Central memory CD8-positive, alpha-beta T cell (primary cell): ENCODE measurements around the gene TLR6.
"Not testable (repeated sequence)": the region's sequence is repeated elsewhere in the genome, so short reads cannot be mapped to it uniquely, and the experiment has no call there.

Source experiments
- ATAC-seq: fragments of 150-1000 bp; cut with Tn5 transposase; replicated peaks from 2 replicates; pipeline ENCODE4 v1.10.0; 2022; ENCODE audit warnings: mild to moderate bottlenecking, moderate FRiP score, moderate number of reproducible peaks; ENCODE audit not compliant: poor library complexity, severe bottlenecking; ENCODE audit errors: extremely low read depth
- DNase-seq, 2 donors: peaks; one replicate each; pipeline ENCODE4 v3.0.0; 2021; ENCODE audit warnings: low spot score in 2 of 2
- H3K27ac Mint-ChIP-seq: one replicate; pipeline ENCODE4 v1.8.0; 2022; ENCODE audit warnings: low read depth, mild to moderate bottlenecking, moderate library complexity, mixed read lengths
- H3K27me3 Mint-ChIP-seq: one replicate; pipeline ENCODE4 v1.8.0; 2022; ENCODE audit warnings: mixed read lengths
- H3K36me3 Mint-ChIP-seq: one replicate; pipeline ENCODE4 v1.8.0; 2022; ENCODE audit warnings: mild to moderate bottlenecking, moderate library complexity, mixed read lengths; ENCODE audit not compliant: insufficient read depth
- H3K4me1 Mint-ChIP-seq: one replicate; pipeline ENCODE4 v1.8.0; 2022; ENCODE audit warnings: mixed read lengths
- H3K4me3 Mint-ChIP-seq: one replicate; pipeline ENCODE4 v1.8.0; 2022; ENCODE audit warnings: mild to moderate bottlenecking, moderate library complexity, mixed read lengths
- H3K9me3 Mint-ChIP-seq: one replicate; pipeline ENCODE4 v1.8.0; 2022; ENCODE audit warnings: mixed read lengths

The TLR6 gene

GRCh38 chr4:38807462-38807861 lies 49.2 kb downstream of the TLR6 start:
- not testable (repeated sequence) for H3K27me3 Mint-ChIP-seq, H3K4me3 Mint-ChIP-seq, H3K9me3 Mint-ChIP-seq, H3K27ac Mint-ChIP-seq, DNase-seq, ATAC-seq, H3K36me3 Mint-ChIP-seq
- H3K4me1 Mint-ChIP-seq: peaks cover 33% of the 10 kb centered on the region

- DNase-seq, H3K9me3 Mint-ChIP-seq, H3K27me3 Mint-ChIP-seq, H3K36me3 Mint-ChIP-seq, ATAC-seq: not testable (repeated sequence)
- Mint-ChIP-seq H3K4me1 (peaks cover 37% of the 10 kb centered on the region), H3K4me3 (peak overlapping the region; percentile 87), H3K27ac (peak overlapping the region; percentile 85)
Observed at GRCh38 chr4:38806251-38806650, 50.4 kb downstream of the TLR6 start.

GRCh38 chr4:38805530-38806145 lies 51.0 kb downstream of the TLR6 start:
- Mint-ChIP-seq H3K36me3 (peaks cover 9% of the 10 kb centered on the region), H3K4me1 (peaks cover 37% of the 10 kb centered on the region), H3K27ac (peak overlapping the region; percentile 85), H3K9me3 (peaks cover 8% of the 10 kb centered on the region), H3K4me3 (peak overlapping the region; percentile 87), H3K27me3 (no peaks in the 10 kb centered on the region)
- ATAC-seq (peak; percentile 40), DNase-seq (no peak)

- Mint-ChIP-seq H3K4me3 (peak within 1 kb of the TSS; percentile 87), H3K27ac (peak within 1 kb of the TSS; percentile 85), H3K9me3 (peaks cover 13% of the 10 kb centered on the region), H3K36me3 (peaks cover 14% of the 10 kb centered on the region), H3K27me3 (no peaks in the 10 kb centered on the region), H3K4me1 (peaks cover 37% of the 10 kb centered on the region)
- DNase-seq (no peak), ATAC-seq (peak; percentile 69)
Observed at GRCh38 chr4:38804654-38805295, 51.8 kb downstream of the TLR6 start, which contains the start of gene TLR1. Gene TLR1, minus strand, starts transcription at chr4:38804791. Its CDS starts 5,960 bp downstream, at chr4:38798831.

GRCh38 chr4:38803833-38804653 lies 52.6 kb downstream of the TLR6 start:
- H3K27ac Mint-ChIP-seq: peak overlapping the region; percentile 85
- peaks cover 18% of the 10 kb centered on the region for H3K9me3 Mint-ChIP-seq
- H3K4me3 Mint-ChIP-seq: peak overlapping the region; percentile 87
- ATAC-seq: peak; percentile 24
- H3K27me3 Mint-ChIP-seq: no peaks in the 10 kb centered on the region
- H3K4me1 Mint-ChIP-seq: peaks cover 37% of the 10 kb centered on the region
- peaks cover 20% of the 10 kb centered on the region for H3K36me3 Mint-ChIP-seq
- DNase-seq: no peak

GRCh38 chr4:38802561-38803355 lies 53.9 kb downstream of the TLR6 start:
- Mint-ChIP-seq H3K36me3 (peaks cover 23% of the 10 kb centered on the region), H3K27ac (no peak overlapping the region), H3K4me1 (peaks cover 37% of the 10 kb centered on the region), H3K27me3 (no peaks in the 10 kb centered on the region), H3K4me3 (no peak overlapping the region), H3K9me3 (peaks cover 20% of the 10 kb centered on the region)
- no peak for ATAC-seq
- no peak for DNase-seq

- no peak overlapping the region for H3K4me3 Mint-ChIP-seq
- peaks cover 37% of the 10 kb centered on the region for H3K4me1 Mint-ChIP-seq
- no peak for DNase-seq
- H3K36me3 Mint-ChIP-seq: peaks cover 23% of the 10 kb centered on the region
- no peak for ATAC-seq
- peaks cover 20% of the 10 kb centered on the region for H3K9me3 Mint-ChIP-seq
- H3K27ac Mint-ChIP-seq: no peak overlapping the region
- H3K27me3 Mint-ChIP-seq: no peaks in the 10 kb centered on the region
Observed at GRCh38 chr4:38800961-38801450, 55.6 kb downstream of the TLR6 start.

- no peak overlapping the region for H3K4me3 Mint-ChIP-seq
- peaks cover 31% of the 10 kb centered on the region for H3K4me1 Mint-ChIP-seq
- no peak for ATAC-seq
- peaks cover 23% of the 10 kb centered on the region for H3K36me3 Mint-ChIP-seq
- no peak overlapping the region for H3K27ac Mint-ChIP-seq
- DNase-seq: no peak
- H3K9me3 Mint-ChIP-seq: peaks cover 20% of the 10 kb centered on the region
- no peaks in the 10 kb centered on the region for H3K27me3 Mint-ChIP-seq
Observed at GRCh38 chr4:38800366-38800765, 56.3 kb downstream of the TLR6 start.

GRCh38 chr4:38795087-38795486 lies 61.5 kb downstream of the TLR6 start:
- Mint-ChIP-seq H3K27me3 (no peaks in the 10 kb centered on the region), H3K4me3 (no peak overlapping the region), H3K27ac (no peak overlapping the region), H3K9me3 (peaks cover 23% of the 10 kb centered on the region), H3K36me3 (peaks cover 14% of the 10 kb centered on the region), H3K4me1 (no peaks in the 10 kb centered on the region)
- DNase-seq (no peak), ATAC-seq (no peak)

- DNase-seq (no peak), ATAC-seq (no peak)
- H3K9me3 Mint-ChIP-seq: peaks cover 18% of the 10 kb centered on the region
- no peaks in the 10 kb centered on the region for H3K4me1 Mint-ChIP-seq
- no peak overlapping the region for H3K27ac Mint-ChIP-seq
- no peak overlapping the region for H3K4me3 Mint-ChIP-seq
- peaks cover 5% of the 10 kb centered on the region for H3K36me3 Mint-ChIP-seq
- H3K27me3 Mint-ChIP-seq: no peaks in the 10 kb centered on the region
Observed at GRCh38 chr4:38794051-38794450, 62.6 kb downstream of the TLR6 start.

GRCh38 chr4:38791010-38791409 lies 65.6 kb downstream of the TLR6 start:
- no peaks in the 10 kb centered on the region for H3K4me1 Mint-ChIP-seq
- DNase-seq (no peak), ATAC-seq (no peak)
- H3K4me3 Mint-ChIP-seq: no peak overlapping the region
- no peaks in the 10 kb centered on the region for H3K36me3 Mint-ChIP-seq
- H3K9me3 Mint-ChIP-seq: peaks cover 15% of the 10 kb centered on the region
- H3K27ac Mint-ChIP-seq: no peak overlapping the region
- no peaks in the 10 kb centered on the region for H3K27me3 Mint-ChIP-seq

- ATAC-seq: no peak
- no peaks in the 10 kb centered on the region for H3K4me1 Mint-ChIP-seq
- no peak overlapping the region for H3K4me3 Mint-ChIP-seq
- H3K27ac Mint-ChIP-seq: no peak overlapping the region
- H3K27me3 Mint-ChIP-seq: no peaks in the 10 kb centered on the region
- no peaks in the 10 kb centered on the region for H3K36me3 Mint-ChIP-seq
- H3K9me3 Mint-ChIP-seq: peaks cover 5% of the 10 kb centered on the region
- DNase-seq: no peak
Observed at GRCh38 chr4:38788317-38788716, 68.3 kb downstream of the TLR6 start.
